Raji (cell line): ENCODE data around the gene YIPF4.
A peak's percentile ranks its signal among the peaks of the same experiment; 100 is the strongest.

ENCODE experiments used
- POLR2A ChIP-seq: IDR thresholded peaks from 2 replicates; pipeline ENCODE4 v1.6.1; 2011; ENCODE audit warnings: low read depth, low read length, control low read depth; ENCODE audit not compliant: insufficient read depth

The YIPF4 gene

GRCh38 chr2:32274289-32274688 is 3.4 kb upstream of the YIPF4 start:
- TF ChIP-seq POLR2A: no peak

GRCh38 chr2:32277363-32277673 is 386 bp upstream of the YIPF4 start:
- no peak for TF ChIP-seq POLR2A

- TF ChIP-seq POLR2A: no peak
Measured at GRCh38 chr2:32278478-32278853, 762 bp downstream of the YIPF4 start.

DNA sequence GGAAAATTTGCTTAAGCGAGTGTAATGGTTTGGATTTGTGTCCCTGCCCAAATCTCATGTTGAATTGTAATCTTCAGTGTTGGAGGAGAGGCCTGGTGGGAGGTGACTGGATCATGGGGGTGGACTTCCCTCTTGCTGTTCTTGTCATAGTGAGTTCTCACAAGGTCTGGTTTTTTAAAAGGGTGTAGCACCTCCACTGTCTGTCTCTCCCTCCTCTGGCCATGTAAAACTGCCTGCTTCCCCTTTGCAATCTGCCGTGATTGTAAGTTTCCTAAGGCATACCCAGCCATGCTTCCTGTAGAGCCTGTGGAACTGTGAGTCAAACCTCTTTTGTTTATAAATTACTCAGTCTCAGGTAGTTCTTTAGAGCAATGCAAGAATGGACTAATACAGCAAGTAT is 6.6 kb downstream of the YIPF4 start:
- TF ChIP-seq POLR2A: no peak

DNA sequence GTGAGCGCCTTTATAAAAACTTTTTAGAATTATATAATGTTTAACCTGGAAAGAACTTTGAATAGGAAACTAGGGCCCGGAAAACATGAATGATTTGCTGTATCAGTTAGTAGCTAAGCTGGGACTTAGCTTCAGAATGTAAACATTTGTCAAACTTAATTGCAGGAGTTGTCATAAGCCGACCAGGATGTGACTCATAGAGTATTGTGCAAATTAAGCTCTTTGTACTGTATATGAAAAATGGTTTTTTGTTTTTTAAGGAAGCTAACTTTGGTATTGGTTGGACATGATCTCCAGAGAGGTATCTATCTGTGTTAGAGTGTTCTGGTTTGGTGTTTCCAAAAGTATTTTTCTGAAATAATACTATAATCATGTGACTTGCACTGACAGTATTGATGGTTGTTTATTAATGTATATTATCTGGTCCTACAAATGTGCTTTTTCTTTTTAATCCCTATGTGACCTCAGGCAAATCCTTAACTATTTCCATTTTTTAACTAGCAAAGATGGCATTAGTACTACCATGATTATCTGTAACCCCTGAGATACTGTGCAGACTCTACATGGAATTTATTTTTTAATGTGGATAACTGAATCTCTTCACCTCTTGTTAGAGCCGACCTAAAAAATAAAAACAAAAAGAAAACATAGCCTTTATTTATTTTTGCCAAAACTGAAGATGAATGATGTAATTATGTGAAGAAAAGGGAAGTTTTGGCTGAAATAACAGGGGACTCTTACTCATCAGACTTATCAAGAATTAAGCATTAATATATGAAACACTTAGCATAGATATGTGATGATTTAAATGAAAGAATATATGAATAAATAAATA is 11.7 kb downstream of the YIPF4 start:
- no peak for TF ChIP-seq POLR2A

DNA sequence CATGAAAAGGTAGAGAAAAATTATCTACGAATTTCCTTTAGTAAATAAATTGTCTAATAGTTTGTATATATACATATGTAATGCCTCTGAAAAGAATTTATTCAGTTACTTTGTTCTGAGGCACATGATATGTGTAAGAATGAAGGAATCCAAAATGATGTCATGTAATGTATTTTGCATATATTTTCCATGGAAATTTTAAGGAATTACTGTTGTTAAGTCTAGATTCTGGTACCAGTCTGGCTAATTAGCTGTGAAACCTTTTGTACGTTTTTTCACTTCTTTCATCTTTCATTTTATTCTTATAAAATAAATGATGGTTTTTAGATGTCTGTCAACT is 12.3 kb downstream of the YIPF4 start:
- TF ChIP-seq POLR2A: no peak

DNA sequence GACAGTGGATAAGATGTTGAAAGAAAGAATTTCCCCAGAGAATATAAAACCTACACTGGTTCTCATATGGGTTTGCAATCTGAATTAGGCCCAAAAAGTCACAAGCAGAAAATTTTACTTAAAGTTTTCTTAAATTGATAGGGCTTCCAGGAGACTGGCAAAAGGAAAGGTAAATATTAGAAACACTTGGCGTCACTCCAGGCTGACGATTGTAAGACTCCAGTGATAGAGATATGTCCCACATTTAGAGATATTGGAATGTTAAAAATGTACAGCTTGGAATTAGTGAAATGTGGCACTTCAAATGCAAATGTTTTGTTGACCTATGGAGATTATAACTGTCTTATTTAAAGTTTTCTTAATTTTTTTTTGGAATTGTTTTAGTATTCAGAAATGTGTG is 14.0 kb downstream of the YIPF4 start:
- no peak for TF ChIP-seq POLR2A

GRCh38 chr2:32310577-32310976 is 32.9 kb downstream of the YIPF4 start:
- TF ChIP-seq POLR2A: no peak

DNA sequence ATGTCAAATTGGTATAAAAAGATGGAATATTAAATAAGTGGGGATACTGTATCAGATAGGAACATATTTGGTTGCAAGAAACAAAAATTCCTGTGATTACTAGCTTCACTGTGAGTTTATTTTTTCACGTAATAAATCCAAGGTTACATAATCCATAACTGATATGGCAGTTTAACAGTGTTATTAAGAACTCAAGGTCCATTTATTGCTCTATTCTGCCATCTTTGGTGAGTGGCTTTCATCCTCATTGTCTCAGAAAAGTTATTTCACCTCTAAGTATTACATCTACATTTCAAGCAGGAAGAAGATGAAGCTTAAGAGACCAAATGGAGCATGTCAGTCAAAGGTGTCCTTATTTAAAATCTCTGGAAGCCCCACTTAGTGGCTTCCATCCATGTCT is 37.2 kb downstream of the YIPF4 start:
- no peak for TF ChIP-seq POLR2A

- no peak for TF ChIP-seq POLR2A
Measured at GRCh38 chr2:32330136-32330535, 52.4 kb downstream of the YIPF4 start.

- no peak for TF ChIP-seq POLR2A
Measured at GRCh38 chr2:32342801-32343200, 65.1 kb downstream of the YIPF4 start.

GRCh38 chr2:32355976-32356680 is 78.4 kb downstream of the YIPF4 start:
- no peak for TF ChIP-seq POLR2A

- peak; percentile 86 for TF ChIP-seq POLR2A
Measured at GRCh38 chr2:32356681-32357317, 79.1 kb downstream of the YIPF4 start, which contains the start of gene BIRC6. Gene BIRC6, plus strand, starts transcription at chr2:32357023. Its CDS starts 139 bp downstream, at chr2:32357162.

DNA sequence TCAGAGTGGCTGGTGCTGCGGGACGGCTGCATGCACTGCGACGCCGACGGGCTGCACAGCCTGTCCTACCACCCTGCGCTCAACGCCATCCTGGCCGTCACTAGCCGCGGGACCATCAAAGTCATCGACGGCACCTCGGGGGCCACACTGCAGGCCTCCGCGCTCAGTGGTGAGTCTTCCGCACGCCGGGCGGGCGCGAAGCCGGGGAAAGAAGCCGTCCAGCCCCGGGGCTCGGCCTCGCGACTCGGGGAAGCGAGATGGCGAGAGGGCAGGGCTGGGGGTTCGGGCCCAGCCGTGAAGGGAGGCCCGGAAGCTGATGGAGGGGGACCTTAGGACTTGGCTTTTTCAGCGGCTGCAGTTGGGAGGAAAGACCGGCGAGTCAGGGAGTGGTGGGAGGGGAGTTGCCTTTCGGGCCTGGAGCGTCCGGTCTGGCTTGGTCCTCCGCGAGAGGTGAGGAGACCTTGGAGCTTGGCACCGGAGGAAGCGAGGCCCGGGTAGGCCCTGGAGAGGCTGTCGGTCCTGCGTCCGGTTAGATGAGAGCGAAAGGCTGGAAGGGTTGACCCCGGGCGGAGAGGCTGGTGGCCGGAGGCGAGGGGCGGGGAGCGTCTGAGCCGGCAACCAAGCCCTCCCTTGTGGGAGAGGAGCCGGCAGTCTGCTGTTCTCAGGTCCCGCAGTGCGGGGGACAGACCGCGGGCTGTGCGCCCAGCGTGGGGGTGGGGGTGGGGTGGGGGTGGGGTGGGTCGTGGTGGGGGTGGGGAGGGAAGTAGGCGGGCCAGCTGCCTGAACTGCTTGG is 79.8 kb downstream of the YIPF4 start:
- no peak for TF ChIP-seq POLR2A

GRCh38 chr2:32358111-32358482 is 80.4 kb downstream of the YIPF4 start:
- TF ChIP-seq POLR2A: no peak
